Sigmoid colon (tissue), 7 donors: ENCODE data around the gene NYNRIN. TPM values are rescaled to one million over a fixed set of nuclear protein-coding genes. Genes with fewer than 3 reads are reported as not detected.

Experiments used
- DNase-seq: peaks from one replicate; pipeline ENCODE4 v3.0.0-alpha.2; 2019
- H3K27ac ChIP-seq, 4 donors: fragments of 200-600 bp; sonication (generic); one replicate each; pipeline ENCODE4 v1.5.1; 2016 to 2019; ENCODE audit warnings: mild to moderate bottlenecking in 1 of 4
- H3K27me3 ChIP-seq, 3 donors: fragments of 200-600 bp; sonication (generic); one replicate each; pipeline ENCODE4 v1.5.1; 2019; ENCODE audit warnings: mild to moderate bottlenecking in 1 of 3
- H3K36me3 ChIP-seq, 4 donors: fragments of 200-600 bp; sonication (generic); one replicate each; pipeline ENCODE4 v1.5.1; 2016 to 2019
- H3K4me1 ChIP-seq, 4 donors: fragments of 200-600 bp; sonication (generic); one replicate each; pipeline ENCODE4 v1.5.1; 2017 to 2019
- H3K4me3 ChIP-seq, 4 donors: fragments of 200-600 bp; sonication (generic); one replicate each; pipeline ENCODE4 v1.5.1; 2017 to 2019; ENCODE audit warnings: mild to moderate bottlenecking in 2 of 4, moderate library complexity in 1 of 4
- H3K9me3 ChIP-seq, 4 donors: fragments of 200-600 bp in 3 of 4; sonication (generic) in 3 of 4; one replicate each; pipeline versions ENCODE4 v1.5.1 to v1.6.1; 2013 to 2019
- CTCF ChIP-seq, 4 experiments: fragments of 450-650 bp in 3 of 4; fragments of 200-600 bp in 1 of 4; IDR thresholded peaks; one replicate each; pipeline ENCODE4 v1.5.1; 2016 to 2019; ENCODE audit warnings: antibody characterized with exemption in 4 of 4, mild to moderate bottlenecking in 3 of 4, moderate library complexity in 2 of 4
- EP300 ChIP-seq, 4 donors: sonication (generic); formaldehyde crosslinking; IDR thresholded peaks; one replicate each; pipeline ENCODE4 v1.6.1; 2017; ENCODE audit warnings: antibody characterized with exemption in 4 of 4
- POLR2A ChIP-seq, 2 donors: fragments of 450-650 bp; IDR thresholded peaks; one replicate each; pipeline ENCODE4 v1.6.1; 2016; ENCODE audit warnings: antibody characterized with exemption in 2 of 2, mild to moderate bottlenecking in 2 of 2, moderate library complexity in 2 of 2
- POLR2AphosphoS5 ChIP-seq, 4 donors: sonication (generic); formaldehyde crosslinking; IDR thresholded peaks; one replicate each; pipeline ENCODE4 v1.6.1; 2017; ENCODE audit warnings: antibody characterized with exemption in 4 of 4
- WGBS, 2 donors: extraction: QIAGEN DNeasy Blood & Tissue Kit; methylation state at CpG; one replicate each; pipeline ENCODE4 v1.1.7; 2013; 5-methylcytosine and 5-hydroxymethylcytosine counted together
- intact Hi-C: fragments of 100-400 bp; cut with DNase I; formaldehyde crosslinking; loops from one replicate; pipeline ENCODE4 v1.15.1; 2023
- polyA plus RNA-seq, 3 donors: library from polyadenylated mRNA; stranded (reverse); fragments of 200-250 nt; gene quantifications; one replicate each; pipeline ENCODE4 v1.2.3, GENCODE V29; 2013
- total RNA-seq, 4 donors: library from RNA; depleted of rRNA; stranded (reverse); fragments of >200 nt; gene quantifications; one replicate each; pipeline ENCODE4 v1.1.0, GENCODE V29; 2016
- donor health status: healthy with polysubstance abuse.
- donor health status: Bipolar disorder and iron deficiency.
- donor health status: healthy.

The NYNRIN gene
- total and polyA plus RNA-seq, 7 donors = 0.60 to 17.4 (median 6.8) TPM

GRCh38 chr14:24372701-24373416, 25.9 kb upstream of the NYNRIN start:
- H3K27ac ChIP-seq = peak overlapping the region in 1 of 4 donors; percentile 29
- H3K4me3 ChIP-seq = no peak overlapping the region

GRCh38 chr14:24376448-24377070, 22.2 kb upstream of the NYNRIN start:
- peaks cover 15 to 55% (median 27%) of the 10 kb centered on the region in 4 donors for H3K36me3 ChIP-seq
- H3K27me3 ChIP-seq = no peaks in the 10 kb centered on the region
- no peak overlapping the region for H3K4me3 ChIP-seq
- no peak overlapping the region for H3K27ac ChIP-seq
- TF ChIP-seq POLR2A (IDR thresholded peaks at IDR 0.05) (no peak), POLR2AphosphoS5 (IDR thresholded peaks at IDR 0.05) (no peak), CTCF (IDR thresholded peaks at IDR 0.05) (no peak), EP300 (IDR thresholded peaks at IDR 0.05) (no peak)
- DNase-seq = no peak
- H3K9me3 ChIP-seq = no peaks in the 10 kb centered on the region
- H3K4me1 ChIP-seq = peaks cover 0 to 25% (median 11%) of the 10 kb centered on the region in 4 donors
- 82 to 86% methylated on average over 16 of the region's 16 CpGs for WGBS, 2 donors
- intact Hi-C loops = no loop called here

More at GRCh38 chr14:24372701-24373416, 25.9 kb upstream of the NYNRIN start:
- peaks cover 15 to 74% (median 27%) of the 10 kb centered on the region in 4 donors for H3K36me3 ChIP-seq
- no peaks in the 10 kb centered on the region for H3K27me3 ChIP-seq
- no peaks in the 10 kb centered on the region for H3K9me3 ChIP-seq
- DNase-seq = no peak
- intact Hi-C loops = no loop called here
- peaks cover 0 to 54% (median 25%) of the 10 kb centered on the region in 4 donors for H3K4me1 ChIP-seq
- TF ChIP-seq POLR2AphosphoS5 (IDR thresholded peaks at IDR 0.05) = no peak
- TF ChIP-seq CTCF (IDR thresholded peaks at IDR 0.05) = no peak
- no peak for TF ChIP-seq EP300 (IDR thresholded peaks at IDR 0.05)
- no peak for TF ChIP-seq POLR2A (IDR thresholded peaks at IDR 0.05)
- WGBS, 2 donors = 87 to 89% methylated on average over 12 of the region's 12 CpGs

GRCh38 chr14:24377126-24377525, 21.7 kb upstream of the NYNRIN start:
- Histone ChIP-seq H3K27ac (peak overlapping the region in 1 of 4 donors; percentile 8), H3K27me3 (no peaks in the 10 kb centered on the region), H3K9me3 (no peaks in the 10 kb centered on the region), H3K4me3 (no peak overlapping the region), H3K36me3 (peaks cover 15 to 49% (median 27%) of the 10 kb centered on the region in 4 donors), H3K4me1 (peaks cover 0 to 19% (median 9%) of the 10 kb centered on the region in 4 donors)
- TF ChIP-seq CTCF (IDR thresholded peaks at IDR 0.05) (no peak), POLR2A (IDR thresholded peaks at IDR 0.05) (no peak), EP300 (IDR thresholded peaks at IDR 0.05) (no peak), POLR2AphosphoS5 (IDR thresholded peaks at IDR 0.05) (no peak)
- intact Hi-C loops = no loop called here
- no peak for DNase-seq
- 83 to 92% methylated on average over 7 of the region's 7 CpGs for WGBS, 2 donors

- Histone ChIP-seq H3K4me1 (peaks cover 0 to 14% (median 6%) of the 10 kb centered on the region in 4 donors), H3K27ac (peak overlapping the region in 1 of 4 donors; percentile 8), H3K36me3 (peaks cover 15 to 44% (median 27%) of the 10 kb centered on the region in 4 donors), H3K9me3 (no peaks in the 10 kb centered on the region), H3K4me3 (no peak overlapping the region), H3K27me3 (no peaks in the 10 kb centered on the region)
- 19 to 45% methylated on average over 2 of the region's 2 CpGs for WGBS, 2 donors
- intact Hi-C loops = no loop called here
- TF ChIP-seq POLR2A (IDR thresholded peaks at IDR 0.05) (no peak), EP300 (IDR thresholded peaks at IDR 0.05) (no peak), CTCF (IDR thresholded peaks at IDR 0.05) (no peak), POLR2AphosphoS5 (IDR thresholded peaks at IDR 0.05) (no peak)
- DNase-seq = no peak
Measured at GRCh38 chr14:24377657-24378056, 21.1 kb upstream of the NYNRIN start.
